Nephron progenitor cell (in vitro differentiated cells): ENCODE data around the gene SIL1.

Source experiments
- DNase-seq: peaks from one replicate; pipeline ENCODE4 v3.0.0; 2021
- H3K27ac Mint-ChIP-seq: 2 replicates; pipeline ENCODE4 v1.8.0; 2021; ENCODE audit warnings: mild to moderate bottlenecking, moderate library complexity, mixed read lengths
- H3K27me3 Mint-ChIP-seq: 2 replicates; pipeline ENCODE4 v1.8.0; 2021; ENCODE audit warnings: mild to moderate bottlenecking, low read depth, mixed read lengths; ENCODE audit not compliant: poor library complexity
- H3K36me3 Mint-ChIP-seq: 2 replicates; pipeline ENCODE4 v1.8.0; 2021; ENCODE audit warnings: low read depth, mixed read lengths
- H3K4me1 Mint-ChIP-seq: 2 replicates; pipeline ENCODE4 v1.8.0; 2021; ENCODE audit warnings: mixed read lengths
- H3K4me3 Mint-ChIP-seq: 2 replicates; pipeline ENCODE4 v1.8.0; 2021; ENCODE audit warnings: mild to moderate bottlenecking, moderate library complexity, mixed read lengths
- H3K9me3 Mint-ChIP-seq: 2 replicates; pipeline ENCODE4 v1.8.0; 2021; ENCODE audit warnings: mild to moderate bottlenecking, moderate library complexity, mixed read lengths
- CTCF ChIP-seq: fragments of 200-600 bp; sonication (generic); IDR thresholded peaks from 2 replicates; pipeline ENCODE4 v1.5.0; 2021; ENCODE audit warnings: antibody characterized with exemption

Gene SIL1

GRCh38 chr5:138989720-138990119 lies 208.4 kb downstream of the SIL1 start:
- Mint-ChIP-seq H3K4me3 (no peak overlapping the region), H3K9me3 (no peaks in the 10 kb centered on the region), H3K4me1 (no peaks in the 10 kb centered on the region), H3K27me3 (no peaks in the 10 kb centered on the region), H3K27ac (no peak overlapping the region), H3K36me3 (no peaks in the 10 kb centered on the region)
- DNase-seq, result no peak
- no peak for TF ChIP-seq CTCF

GRCh38 chr5:138986186-138986800 lies 211.9 kb downstream of the SIL1 start:
- Mint-ChIP-seq H3K9me3 (no peaks in the 10 kb centered on the region), H3K4me1 (peaks cover 18% of the 10 kb centered on the region), H3K27ac (no peak overlapping the region), H3K36me3 (no peaks in the 10 kb centered on the region), H3K27me3 (peaks cover 7% of the 10 kb centered on the region), H3K4me3 (no peak overlapping the region)
- TF ChIP-seq CTCF, result no peak
- no peak for DNase-seq

GRCh38 chr5:138985683-138986082 lies 212.5 kb downstream of the SIL1 start:
- Mint-ChIP-seq H3K9me3 (no peaks in the 10 kb centered on the region), H3K4me3 (no peak overlapping the region), H3K27me3 (peaks cover 7% of the 10 kb centered on the region), H3K27ac (no peak overlapping the region), H3K4me1 (peaks cover 19% of the 10 kb centered on the region), H3K36me3 (no peaks in the 10 kb centered on the region)
- DNase-seq, result no peak
- no peak for TF ChIP-seq CTCF

- Mint-ChIP-seq H3K4me3 (no peak overlapping the region), H3K27ac (no peak overlapping the region), H3K4me1 (peaks cover 19% of the 10 kb centered on the region), H3K9me3 (no peaks in the 10 kb centered on the region), H3K27me3 (peaks cover 8% of the 10 kb centered on the region), H3K36me3 (no peaks in the 10 kb centered on the region)
- TF ChIP-seq CTCF, result no peak
- no peak for DNase-seq
These were observed 212.9 kb downstream of the SIL1 start for GRCh38 chr5:138985256-138985655.

DNA sequence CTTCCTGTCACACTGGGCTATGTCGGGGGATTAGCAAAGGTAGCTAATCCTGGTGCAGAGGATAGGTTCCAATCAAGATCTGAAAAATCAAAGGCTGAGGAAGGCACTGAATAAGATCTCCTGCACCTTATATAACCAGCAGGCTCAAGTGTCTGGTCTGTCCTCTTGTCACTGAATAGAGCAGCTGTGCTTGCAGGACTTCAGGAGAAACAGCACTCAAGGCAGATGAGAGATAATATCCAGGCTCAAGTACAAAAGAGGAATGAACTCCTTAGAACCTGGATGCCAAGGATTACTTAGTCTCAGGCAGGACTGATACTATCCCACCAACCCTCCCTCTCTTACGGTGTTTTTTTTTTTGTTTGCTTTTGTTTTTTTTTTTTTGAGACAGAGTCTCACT lies 214.2 kb downstream of the SIL1 start:
- Mint-ChIP-seq H3K27ac (no peak overlapping the region), H3K9me3 (no peaks in the 10 kb centered on the region)

More for the DNA sequence above, 214.2 kb downstream of the SIL1 start:
- Mint-ChIP-seq H3K4me3 (no peak overlapping the region), H3K36me3 (no peaks in the 10 kb centered on the region), H3K27me3 (peaks cover 11% of the 10 kb centered on the region), H3K4me1 (peaks cover 19% of the 10 kb centered on the region)
- no peak for TF ChIP-seq CTCF
- DNase-seq, result no peak
